Transverse colon (tissue), 4 donors: ENCODE measurements around the gene SYCE1.
"Not testable (repeated sequence)": the region's sequence is repeated elsewhere in the genome, so short reads cannot be mapped to it uniquely, and the experiment has no call there.

Experiments
- POLR2A ChIP-seq: fragments of 450-650 bp; IDR thresholded peaks from one replicate; pipeline ENCODE4 v1.6.1; 2016; ENCODE audit warnings: antibody characterized with exemption, mild to moderate bottlenecking, moderate library complexity
- POLR2AphosphoS5 ChIP-seq, 3 donors: sonication (generic); formaldehyde crosslinking; IDR thresholded peaks; one replicate each; pipeline ENCODE4 v1.6.1; 2016; ENCODE audit warnings: antibody characterized with exemption in 3 of 3
- TF ChIP-seq, protein P1 (sequence below), 5 experiments: fragments of 200-600 bp in 3 of 5; fragments of 450-650 bp in 2 of 5; sonication (generic) in 3 of 5; IDR thresholded peaks; 1 replicate in 2 of 5; 2 replicates in 3 of 5; pipeline ENCODE4 v1.5.1; 2016 to 2017; ENCODE audit warnings: antibody characterized with exemption in 5 of 5, inconsistent platforms in 3 of 5, mild to moderate bottlenecking in 2 of 5, moderate library complexity in 1 of 5

DNA sequence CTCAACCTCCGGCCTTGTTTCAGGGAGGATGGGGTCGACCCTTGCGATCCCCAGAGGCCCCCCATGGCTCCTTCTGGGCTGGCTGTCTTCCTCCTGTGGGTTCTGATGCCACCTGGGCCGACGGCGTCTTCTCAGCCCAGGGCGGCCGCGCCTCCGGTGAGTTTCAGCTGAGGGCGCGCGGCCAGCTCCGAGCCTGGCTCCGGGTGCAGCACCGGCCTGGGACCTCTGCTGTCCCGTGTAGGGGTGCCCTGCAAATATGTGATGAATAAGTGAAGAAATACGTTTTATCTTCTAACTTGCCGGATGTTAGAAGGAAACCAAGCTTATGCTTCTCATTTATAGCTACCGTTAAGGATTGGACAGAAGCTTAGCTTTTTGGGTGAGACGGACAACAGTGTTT is 4.4 kb upstream of the SYCE1 start:
- TF ChIP-seq, protein P1, sequence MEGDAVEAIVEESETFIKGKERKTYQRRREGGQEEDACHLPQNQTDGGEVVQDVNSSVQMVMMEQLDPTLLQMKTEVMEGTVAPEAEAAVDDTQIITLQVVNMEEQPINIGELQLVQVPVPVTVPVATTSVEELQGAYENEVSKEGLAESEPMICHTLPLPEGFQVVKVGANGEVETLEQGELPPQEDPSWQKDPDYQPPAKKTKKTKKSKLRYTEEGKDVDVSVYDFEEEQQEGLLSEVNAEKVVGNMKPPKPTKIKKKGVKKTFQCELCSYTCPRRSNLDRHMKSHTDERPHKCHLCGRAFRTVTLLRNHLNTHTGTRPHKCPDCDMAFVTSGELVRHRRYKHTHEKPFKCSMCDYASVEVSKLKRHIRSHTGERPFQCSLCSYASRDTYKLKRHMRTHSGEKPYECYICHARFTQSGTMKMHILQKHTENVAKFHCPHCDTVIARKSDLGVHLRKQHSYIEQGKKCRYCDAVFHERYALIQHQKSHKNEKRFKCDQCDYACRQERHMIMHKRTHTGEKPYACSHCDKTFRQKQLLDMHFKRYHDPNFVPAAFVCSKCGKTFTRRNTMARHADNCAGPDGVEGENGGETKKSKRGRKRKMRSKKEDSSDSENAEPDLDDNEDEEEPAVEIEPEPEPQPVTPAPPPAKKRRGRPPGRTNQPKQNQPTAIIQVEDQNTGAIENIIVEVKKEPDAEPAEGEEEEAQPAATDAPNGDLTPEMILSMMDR (IDR thresholded peaks at IDR 0.05) = not testable (repeated sequence)
- not testable (repeated sequence) for TF ChIP-seq POLR2AphosphoS5 (IDR thresholded peaks at IDR 0.05); POLR2A
